Amniotic epithelial cell (primary cell): Measurements from ENCODE around the gene DHX8.
"Not testable (repeated sequence)": the region's sequence is repeated elsewhere in the genome, so short reads cannot be mapped to it uniquely, and the experiment has no call there.

Experiments
- DNase-seq: peaks from one replicate; pipeline ENCODE4 v3.0.0-alpha.2; 2010; ENCODE audit warnings: low read depth

Gene DHX8

GRCh38 chr17:43483674-43484551 is at the start of gene DHX8:
Gene DHX8, plus strand, starts transcription at chr17:43483975. Its CDS starts 63 bp downstream, at chr17:43484038.
- peak; percentile 99 for DNase-seq

DNA sequence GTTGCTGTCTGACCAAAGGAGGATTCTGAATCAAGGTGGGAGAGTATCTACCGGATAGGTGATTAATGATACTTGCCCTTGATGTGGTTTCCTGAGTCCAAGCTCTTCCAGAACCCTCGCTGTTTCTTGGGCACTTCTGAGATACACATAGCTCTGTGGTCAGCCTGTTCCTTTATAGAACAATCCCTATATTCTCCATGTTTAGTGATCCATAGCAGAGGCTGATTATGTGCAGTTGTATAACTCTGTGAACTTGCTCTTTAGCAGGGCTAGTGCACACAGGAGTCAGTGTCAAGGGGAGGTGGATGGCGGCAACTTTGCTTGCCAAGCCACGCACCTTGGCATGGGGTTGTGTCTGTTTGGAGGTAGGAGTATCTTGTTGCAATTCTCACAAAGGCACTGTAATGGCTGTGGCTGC is 48.9 kb upstream of the DHX8 start:
- DNase-seq: peak; percentile 28

DNA sequence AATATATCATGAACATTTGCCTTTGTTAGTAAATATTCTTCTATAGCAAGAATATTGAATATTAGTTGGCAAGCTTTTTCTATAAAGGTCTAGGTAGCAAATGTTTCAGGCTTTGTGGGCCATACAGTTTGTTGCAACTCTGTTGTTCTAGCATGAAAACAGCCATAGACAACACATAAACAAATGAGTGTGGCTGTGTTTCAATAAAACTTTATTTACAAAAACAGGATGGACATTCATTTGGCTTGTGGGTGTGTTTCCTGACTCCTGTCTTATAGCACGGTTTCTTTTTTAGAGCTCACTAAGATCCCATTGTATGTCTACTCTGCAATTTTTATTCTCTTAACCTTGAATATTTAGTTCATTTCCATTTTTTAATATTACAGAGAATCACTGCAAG is 46.0 kb upstream of the DHX8 start:
- no peak for DNase-seq

DNA sequence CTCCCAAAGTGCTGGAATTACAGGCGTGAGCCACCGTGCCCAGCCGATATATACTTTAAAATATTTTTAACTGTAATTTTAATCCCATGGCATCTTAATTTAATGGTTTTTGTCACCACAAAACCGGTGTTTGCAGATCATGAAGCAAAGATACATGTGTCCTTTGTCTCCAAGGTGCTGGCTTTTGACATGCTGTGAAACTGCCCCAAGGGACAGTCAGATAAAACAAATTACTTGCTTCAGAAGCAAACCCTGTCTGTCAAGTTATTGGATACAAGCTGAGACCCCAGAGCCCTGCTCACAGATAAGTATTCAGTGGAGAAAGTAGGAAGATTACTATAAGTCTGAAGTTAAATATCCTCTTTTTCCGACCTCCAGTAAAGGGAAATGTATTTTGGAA is 45.1 kb upstream of the DHX8 start:
- DNase-seq: no peak

DNA sequence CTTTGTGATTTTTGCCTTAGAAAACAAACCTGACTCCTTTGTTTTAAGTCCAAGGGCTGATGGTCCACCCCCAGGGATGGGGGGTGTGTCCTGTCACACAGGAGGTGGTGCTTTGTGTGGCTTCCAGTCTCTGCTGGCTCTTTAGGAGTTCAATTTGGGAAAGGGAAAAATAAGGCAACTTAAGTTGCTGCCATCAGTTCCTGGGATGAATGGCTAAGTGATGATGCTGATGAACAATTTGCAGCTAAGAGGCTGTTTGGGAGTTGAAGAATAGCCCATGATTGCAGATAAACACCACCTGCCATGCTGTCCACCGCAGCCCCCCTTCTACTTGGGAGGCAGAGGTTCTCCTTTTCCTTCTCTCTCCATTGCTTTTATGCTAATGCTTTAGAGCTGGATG is 44.7 kb upstream of the DHX8 start:
- no peak for DNase-seq

DNA sequence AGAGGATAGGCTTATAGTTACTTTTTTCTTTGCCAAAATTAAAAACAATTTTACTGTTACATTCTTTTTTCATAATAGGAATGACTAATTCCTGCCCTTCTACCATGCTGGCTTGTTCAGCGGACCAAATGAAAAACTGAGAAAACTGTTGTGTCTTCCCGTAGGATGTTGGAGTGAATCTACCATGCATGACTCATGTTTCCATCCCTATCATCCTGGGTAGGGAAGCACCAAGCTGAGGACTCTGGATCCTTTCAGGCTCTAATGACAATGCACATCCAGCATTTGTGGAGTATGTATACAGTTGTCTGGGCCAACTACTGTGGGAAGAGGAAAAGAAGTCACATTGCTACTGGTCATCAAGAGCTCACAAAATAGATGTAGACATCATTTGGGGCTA is 41.1 kb upstream of the DHX8 start:
- DNase-seq: peak; percentile 57

DNA sequence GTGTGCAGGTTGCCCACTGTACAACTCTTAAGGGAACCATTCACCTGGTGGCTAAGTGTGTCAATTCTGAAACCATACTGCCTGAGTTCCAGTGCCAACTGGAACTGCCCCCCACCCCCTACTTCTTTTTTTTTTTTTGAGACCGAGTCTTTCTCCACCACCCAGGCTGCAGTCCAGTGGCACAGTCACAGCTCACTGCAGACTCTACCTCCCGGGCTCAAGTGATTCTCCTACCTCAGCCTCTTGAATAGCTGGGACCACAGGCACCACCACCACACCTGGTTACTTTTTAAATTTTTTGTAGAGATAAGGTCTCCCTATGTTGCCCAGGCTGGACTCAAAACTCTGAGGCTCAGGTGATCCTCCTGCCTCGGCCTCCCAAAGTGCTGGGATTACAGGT is 40.4 kb upstream of the DHX8 start:
- DNase-seq: no peak

DNA sequence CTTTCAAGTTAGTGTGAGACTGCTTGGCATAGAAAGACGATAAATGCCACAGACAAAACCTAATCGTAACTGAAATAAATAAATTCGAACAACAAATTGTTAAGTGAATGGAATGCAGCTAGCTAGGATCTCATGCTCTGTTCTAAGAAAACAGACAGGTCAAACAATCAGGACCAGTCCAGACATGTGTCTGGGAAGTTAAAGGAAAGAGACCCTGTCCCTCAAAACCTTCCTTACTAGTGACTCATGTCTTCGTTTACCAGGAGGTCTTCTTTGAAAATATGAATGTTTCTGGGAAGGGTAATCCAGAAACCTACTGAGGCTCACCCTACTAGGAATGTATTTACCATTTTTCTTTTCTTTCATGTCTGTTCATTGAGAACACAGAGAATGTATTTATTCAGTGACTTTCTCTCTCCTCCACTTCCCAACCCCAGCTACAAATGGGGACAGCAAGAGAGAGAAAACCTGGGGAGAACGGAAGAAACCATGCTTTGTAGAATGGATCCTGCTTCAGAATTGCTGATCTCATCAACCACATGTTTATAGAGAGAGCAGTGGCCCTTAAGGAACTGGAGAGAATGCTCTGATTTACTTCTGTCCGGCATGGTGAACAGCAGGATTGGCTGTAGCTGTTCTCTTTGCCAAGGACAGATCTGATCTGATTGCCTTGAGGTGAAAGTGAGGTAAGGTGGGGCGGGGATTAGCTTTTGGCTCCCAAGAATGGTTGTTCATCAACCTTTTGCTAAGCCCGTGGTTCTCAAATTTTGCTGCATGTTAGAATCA is 39.4 kb upstream of the DHX8 start:
- DNase-seq: no peak

- no peak for DNase-seq
Observed at GRCh38 chr17:43445009-43445589, 38.7 kb upstream of the DHX8 start.

DNA sequence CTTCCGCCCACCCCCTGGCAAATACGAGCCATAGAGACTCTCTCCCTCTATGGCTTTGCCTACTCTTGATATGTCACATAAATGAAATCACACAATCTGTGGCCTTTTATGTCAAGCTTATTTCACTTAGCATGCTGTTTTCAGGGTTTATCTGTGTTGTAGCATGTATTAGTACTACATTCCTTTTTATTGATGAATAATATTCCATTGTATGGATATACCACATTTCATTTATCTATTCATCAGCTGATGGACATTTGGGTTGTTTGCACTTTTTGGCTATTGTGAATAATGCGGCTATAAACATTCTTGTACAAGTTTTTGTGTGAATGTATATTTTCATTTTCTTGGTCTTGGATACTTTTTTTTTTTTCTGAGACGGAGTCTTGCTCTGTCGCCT is 37.0 kb upstream of the DHX8 start:
- DNase-seq: no peak

DNA sequence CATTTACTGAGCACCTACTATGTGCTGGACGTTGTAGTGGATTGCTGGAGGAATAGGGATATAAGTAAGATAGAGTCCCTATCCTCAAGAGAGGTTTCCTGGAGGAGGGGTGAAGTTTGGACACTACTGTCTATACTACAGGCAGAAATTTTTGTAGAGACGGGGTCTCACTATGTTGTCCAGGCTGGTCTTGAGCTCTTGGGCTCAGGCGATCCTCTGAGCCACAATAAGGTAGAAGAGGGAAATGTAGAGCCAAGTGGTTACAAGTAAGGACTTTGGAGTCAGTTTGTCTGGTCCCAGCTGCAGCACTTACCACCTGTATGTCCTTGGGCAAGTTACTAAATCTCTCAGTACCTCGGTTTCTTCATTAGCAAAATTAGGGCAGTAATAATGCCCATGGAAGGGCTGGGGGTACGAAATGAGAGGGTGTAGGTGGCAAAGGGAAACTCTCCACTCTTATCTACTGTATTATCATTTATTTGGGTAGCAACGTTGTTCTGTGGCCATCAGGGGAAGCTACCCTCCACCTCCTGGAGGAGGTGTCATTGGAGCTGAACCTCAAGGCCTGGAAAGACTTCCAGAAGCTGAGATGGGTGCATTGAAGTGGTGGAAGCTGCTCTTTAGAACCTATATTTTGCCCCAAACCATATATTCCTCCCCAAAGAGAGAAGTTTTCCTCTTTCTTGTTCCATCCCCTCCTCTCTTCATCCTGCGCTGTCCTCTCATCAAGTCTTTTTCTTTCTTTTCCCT is 34.9 kb upstream of the DHX8 start:
- no peak for DNase-seq

DNA sequence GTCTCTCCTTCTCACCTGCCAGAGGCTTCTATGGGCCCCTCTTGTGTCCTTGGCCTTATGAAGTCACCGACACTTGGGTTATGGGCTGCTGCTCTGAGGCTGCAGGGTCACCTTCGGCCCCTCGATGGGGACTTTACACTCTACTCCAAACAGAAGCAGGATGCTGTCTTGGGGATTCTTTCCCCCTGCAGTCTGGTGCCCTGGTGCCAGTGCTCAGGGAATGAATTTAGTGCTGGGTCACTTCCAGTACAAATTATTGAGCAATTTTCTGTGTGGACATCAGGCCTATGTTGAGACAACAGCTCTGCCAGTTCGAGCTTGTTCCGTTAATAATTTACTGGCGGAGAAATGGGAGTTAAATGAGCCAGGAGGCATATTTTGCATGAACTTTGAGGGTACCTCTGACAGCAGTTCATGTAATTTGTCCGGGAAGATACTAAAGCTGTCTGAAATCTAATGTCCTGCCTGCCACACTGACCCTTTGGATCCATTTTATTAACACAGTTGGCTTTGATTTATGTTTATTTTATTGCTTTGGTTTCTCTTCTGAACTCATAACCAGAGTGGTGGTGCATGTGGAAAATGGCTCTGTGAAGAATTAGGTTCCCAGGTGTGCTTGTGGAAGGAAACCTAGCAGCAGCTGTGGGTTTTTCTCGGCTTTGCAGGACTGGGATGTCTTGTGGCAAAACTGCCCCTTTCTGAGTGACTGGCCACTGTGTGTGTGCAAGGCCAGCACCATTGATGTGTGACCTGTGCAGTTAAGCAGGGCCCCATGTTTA is 34.1 kb upstream of the DHX8 start:
- DNase-seq: peak; percentile 27

GRCh38 chr17:43450791-43451190 is 33.0 kb upstream of the DHX8 start:
- not testable (repeated sequence) for DNase-seq

- not testable (repeated sequence) for DNase-seq
Observed at GRCh38 chr17:43451741-43452140, 32.0 kb upstream of the DHX8 start.

DNA sequence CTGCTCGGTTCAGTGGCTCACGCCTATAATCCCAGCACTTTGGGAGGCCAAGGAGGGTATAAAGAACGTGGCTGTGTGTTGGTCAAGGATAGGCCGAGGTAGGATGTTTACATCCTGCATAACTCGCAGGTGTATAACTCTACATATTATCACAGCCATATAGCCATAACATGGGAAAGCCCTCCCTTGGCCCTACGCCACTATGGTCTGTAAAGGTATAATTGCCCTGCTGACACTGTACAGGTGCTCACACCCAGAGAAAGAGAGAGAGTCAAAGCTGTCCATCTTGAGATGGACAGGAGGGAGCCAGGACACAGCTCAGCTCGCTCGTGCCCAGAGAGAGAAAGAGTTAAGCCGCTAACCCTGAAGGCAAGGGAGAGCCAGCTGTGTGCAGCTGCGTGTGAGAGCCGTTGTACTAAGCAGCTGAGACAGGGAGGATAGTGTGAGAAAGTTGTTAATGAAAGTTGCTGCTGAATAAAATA is 30.4 kb upstream of the DHX8 start:
- DNase-seq: no peak

DNA sequence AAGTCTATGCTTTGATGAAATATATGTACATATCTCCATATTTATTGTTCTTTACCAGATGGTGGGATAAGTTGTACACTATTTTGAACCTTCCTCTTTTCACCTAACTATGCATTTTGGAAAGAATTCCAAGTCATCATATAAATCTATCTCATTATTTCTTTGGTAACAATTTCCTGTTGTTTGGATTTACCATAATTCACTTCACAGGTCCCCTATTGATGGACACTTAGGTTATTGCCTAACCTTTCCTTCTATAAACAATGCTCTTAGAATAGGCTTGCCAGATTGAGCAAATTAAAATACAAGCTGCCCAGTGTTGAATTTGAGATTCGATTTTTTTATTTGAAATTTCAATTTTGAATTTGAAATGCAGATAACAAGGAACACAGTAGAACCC is 28.9 kb upstream of the DHX8 start:
- DNase-seq: no peak

DNA sequence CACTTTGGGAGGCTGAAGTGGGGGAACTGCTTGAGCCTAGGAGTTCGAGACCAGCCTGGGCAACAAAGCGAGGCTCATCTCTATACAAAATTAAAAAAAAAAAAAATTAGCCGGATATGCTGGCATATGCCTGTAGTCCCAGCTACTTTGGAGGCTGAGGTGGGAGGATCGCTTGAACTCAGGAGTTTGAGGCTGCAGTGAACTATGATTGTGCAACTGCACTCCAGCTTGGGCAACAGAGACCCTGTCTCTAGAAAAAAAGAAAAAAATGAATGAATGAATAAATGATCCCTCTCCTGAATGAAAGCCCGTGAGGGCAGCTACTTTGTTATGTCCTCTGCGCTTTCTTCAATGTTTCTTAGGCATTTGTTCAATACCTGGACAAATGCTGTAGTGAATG is 27.7 kb upstream of the DHX8 start:
- no peak for DNase-seq

GRCh38 chr17:43456661-43457361 is 27.0 kb upstream of the DHX8 start:
- DNase-seq: peak; percentile 40

DNA sequence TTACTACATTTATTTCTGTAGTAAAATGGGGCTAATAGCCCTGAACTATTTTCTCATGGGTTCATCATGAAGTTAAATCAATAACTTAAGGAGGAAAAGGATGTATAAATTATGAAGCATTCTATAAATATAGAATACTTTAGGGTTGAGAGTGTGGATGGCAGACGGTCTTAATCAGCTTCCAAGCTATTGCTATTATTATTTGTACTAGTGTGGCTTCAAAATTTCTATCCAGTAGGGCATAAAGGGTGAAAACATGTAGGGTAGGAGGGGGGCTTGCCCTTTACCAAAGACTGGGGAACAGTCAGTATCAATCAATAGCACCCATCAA is 26.4 kb upstream of the DHX8 start:
- no peak for DNase-seq

DNA sequence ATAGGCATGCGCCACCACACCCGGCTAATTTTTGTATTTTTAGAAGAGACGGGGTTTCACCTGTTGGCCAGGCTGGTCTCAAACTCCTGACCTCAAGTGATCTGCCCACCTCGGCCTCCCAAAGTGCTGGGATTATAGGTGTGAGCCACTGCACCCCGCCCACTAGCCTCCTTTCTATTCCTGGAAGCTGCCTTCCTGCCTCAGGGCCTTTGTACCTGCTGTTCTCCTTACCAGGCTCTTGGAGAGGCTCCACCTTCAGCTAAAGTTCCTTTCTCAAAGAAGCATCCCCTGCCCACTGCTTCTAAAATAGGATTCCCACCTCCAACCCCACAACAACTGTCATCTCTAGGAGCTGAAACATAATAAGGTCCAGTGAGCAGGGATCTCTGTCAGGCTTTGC is 23.9 kb upstream of the DHX8 start:
- not testable (repeated sequence) for DNase-seq

DNA sequence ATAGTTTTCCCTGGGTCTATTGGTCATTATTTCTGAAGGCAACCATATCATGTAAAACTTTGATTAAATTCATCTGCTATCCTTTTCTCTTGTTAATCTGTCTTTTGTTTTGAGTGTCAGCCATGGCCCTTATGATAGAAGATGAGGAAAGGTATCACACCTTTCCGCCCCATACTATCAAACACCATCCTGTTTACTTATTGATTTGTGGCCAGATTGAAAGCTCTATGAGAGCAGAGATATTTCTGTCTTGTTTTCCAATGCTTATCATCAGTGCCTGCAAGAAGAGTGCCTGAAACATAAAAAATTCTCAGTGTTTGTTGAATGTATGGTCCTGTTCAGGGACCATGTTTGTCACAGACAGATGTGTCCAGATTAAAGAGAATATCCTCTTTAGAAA is 22.6 kb upstream of the DHX8 start:
- no peak for DNase-seq
